Astrocyte of the spinal cord (primary cell): Measurements from ENCODE around the gene DDX25.

Experiments used
- DNase-seq: peaks from one replicate; pipeline ENCODE4 v3.0.0; 2011; ENCODE audit warnings: low read depth, low spot score
- H3K4me3 ChIP-seq: 2 replicates; pipeline ENCODE4 v1.5.1; 2011; ENCODE audit warnings: low read depth, mild to moderate bottlenecking, low read length, moderate library complexity
- CTCF ChIP-seq: IDR thresholded peaks from 2 replicates; pipeline ENCODE4 v1.5.1; 2012; ENCODE audit warnings: low read depth, mild to moderate bottlenecking, low read length, inconsistent platforms
- in situ Hi-C: cut with HindIII; loops from 2 replicates; pipeline ENCODE4 v1.10.0; 2017; ENCODE audit warnings: low sequenced_read_pairs

DDX25 gene

GRCh38 chr11:125923012-125923579 is 18.8 kb downstream of the DDX25 start:
- peak; percentile 67 for DNase-seq
- in situ Hi-C loops: no loop called here
- peak; percentile 88 for TF ChIP-seq CTCF
- H3K4me3 ChIP-seq: no peak overlapping the region

DNA sequence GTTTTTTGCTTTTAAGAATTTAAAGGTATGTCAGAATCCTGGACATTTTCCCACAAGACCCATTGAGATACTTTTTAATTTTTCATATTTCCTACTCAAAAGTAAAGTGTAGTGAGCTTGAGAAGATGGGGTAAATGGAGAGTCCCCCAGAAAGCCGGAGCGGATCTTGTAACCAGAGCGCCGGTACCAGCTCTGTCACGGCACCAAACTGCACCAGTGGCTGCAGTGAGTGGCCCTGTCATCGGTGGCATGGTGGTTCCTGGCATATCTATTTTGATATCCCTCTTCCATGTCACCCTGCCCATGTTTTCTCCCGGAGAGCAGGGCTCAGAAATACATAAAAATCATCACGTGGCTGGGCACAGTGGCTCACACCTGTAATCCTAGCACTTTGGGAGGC is 19.3 kb downstream of the DDX25 start:
- in situ Hi-C loops: no loop called here
- no peak for TF ChIP-seq CTCF

DNA sequence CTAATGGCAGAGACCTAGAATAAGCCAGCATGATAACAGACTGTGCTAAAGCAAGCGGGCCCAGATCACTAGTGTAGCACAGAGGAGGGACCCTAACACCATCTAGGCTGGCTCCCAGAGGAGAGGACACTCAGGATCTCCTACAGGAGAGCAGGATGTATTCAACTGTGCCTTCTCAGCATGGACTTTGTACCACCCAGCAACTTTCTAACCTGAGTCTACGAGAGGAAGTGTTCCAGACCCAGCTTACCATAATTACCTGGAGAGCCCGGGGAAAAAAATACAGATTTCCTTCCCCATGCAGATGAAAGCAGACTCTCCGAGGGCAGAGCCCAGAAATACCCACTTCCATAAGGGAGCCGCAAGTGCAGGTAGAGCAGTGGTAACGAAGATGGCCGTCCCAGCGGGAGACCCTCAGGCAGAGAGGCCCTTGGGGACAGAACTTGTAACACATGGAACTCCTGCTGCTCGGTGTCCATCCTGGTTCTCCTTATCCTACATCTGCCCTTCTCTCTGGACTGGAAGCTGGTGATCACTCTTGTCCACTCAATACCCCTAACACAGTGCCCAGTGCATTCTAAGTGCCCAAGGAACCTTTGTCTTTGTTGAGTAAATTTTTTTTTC is 20.2 kb downstream of the DDX25 start:
- in situ Hi-C loops: loop anchor here (25.0 kb wide), 1 partner anchor 263 kb away; no protein-coding TSS in a partner anchor
- no peak overlapping the region for H3K4me3 ChIP-seq
- DNase-seq: no peak
- no peak for TF ChIP-seq CTCF

More for the DNA sequence above, 19.3 kb downstream of the DDX25 start:
- H3K4me3 ChIP-seq: no peak overlapping the region
- no peak for DNase-seq

DNA sequence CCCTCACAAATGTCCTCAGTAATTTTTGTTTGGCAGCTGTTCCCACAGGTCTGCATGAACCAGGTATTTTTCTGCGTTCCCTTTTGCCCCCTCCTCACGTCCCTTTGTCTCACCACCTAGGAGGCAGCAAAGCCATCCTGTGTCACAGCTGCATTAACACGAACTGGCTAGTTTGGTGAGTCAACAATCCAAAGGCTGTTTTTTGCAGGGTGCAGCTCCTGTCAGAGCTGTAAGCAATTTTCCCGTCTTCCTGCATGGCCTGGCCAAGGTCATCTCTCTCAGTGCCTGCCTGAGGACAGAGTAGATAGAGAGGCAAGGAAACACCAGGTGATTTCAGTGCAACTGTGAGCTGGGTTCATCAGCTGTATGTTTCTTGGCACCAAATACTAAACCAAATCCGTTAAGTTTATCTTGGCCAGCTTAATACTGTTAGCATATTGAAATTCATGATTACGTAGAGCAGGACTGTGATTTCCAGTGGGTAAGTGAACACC is 21.0 kb downstream of the DDX25 start:
- in situ Hi-C loops: loop anchor here (25.0 kb wide), 1 partner anchor 262 kb away; no protein-coding TSS in a partner anchor
- no peak for TF ChIP-seq CTCF
- no peak for DNase-seq
- H3K4me3 ChIP-seq: no peak overlapping the region

DNA sequence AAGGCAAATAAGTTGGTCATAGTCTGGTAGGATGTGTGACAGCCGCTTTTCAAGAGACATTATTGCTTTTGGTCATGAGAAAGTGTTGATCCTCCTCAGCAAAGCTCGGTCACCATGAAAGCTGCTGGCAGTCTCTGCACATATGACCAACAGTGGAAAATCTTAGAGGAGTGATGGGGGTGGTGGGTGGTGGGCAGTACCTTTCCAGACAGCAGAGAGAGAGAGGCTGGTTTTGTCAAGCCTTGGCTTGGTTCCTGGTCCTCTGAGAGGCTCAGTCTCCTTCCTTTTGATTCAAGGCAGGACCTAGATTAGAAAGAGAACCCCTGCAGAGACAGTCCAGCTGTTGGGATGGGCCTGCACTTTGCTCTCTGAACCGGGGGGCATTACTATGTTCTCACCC is 21.5 kb downstream of the DDX25 start:
- no peak for DNase-seq
- in situ Hi-C loops: loop anchor here (25.0 kb wide), 1 partner anchor 261 kb away; no protein-coding TSS in a partner anchor
- TF ChIP-seq CTCF: no peak
- no peak overlapping the region for H3K4me3 ChIP-seq

DNA sequence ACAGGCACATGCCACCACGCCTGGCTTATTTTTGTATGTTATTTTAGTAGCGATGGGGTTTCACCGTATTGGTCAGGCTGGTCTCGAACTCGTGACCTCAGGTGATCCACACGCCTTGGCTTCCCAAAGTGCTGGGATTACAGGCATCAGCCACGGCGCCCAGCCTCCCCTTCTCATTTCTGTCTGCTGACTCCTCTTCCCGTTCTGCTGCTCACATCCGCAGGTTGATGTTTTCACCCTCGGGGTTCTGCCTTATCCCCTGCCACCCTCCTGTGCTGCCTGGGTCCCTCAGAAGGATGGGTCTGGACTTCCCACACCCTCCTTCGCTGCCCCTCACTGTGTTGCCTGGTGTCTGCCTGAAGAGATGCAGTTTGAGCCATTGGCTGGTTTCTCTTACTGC is 22.4 kb downstream of the DDX25 start:
- TF ChIP-seq CTCF: no peak
- no peak for DNase-seq
- in situ Hi-C loops: loop anchor here (25.0 kb wide), 1 partner anchor 261 kb away; no protein-coding TSS in a partner anchor

More for the DNA sequence above, 22.4 kb downstream of the DDX25 start:
- no peak overlapping the region for H3K4me3 ChIP-seq
